Ascending aorta (tissue), 2 donors: ENCODE data around the gene KLHL25. TPM values are rescaled to one million over a fixed set of nuclear protein-coding genes. Genes with fewer than 3 reads are reported as not detected.

Experiments used
- DNase-seq, 2 donors: peaks; one replicate each; pipeline ENCODE4 v3.0.0-alpha.2; 2019; ENCODE audit warnings: low spot score in 2 of 2
- H3K27ac ChIP-seq, 2 donors: fragments of 200-600 bp; sonication (generic); one replicate each; pipeline ENCODE4 v1.5.1; 2016 to 2017; ENCODE audit warnings: mild to moderate bottlenecking in 1 of 2
- H3K27me3 ChIP-seq: fragments of 200-600 bp; sonication (generic); one replicate; pipeline ENCODE4 v1.5.1; 2017
- H3K36me3 ChIP-seq, 2 donors: fragments of 200-600 bp; sonication (generic); one replicate each; pipeline ENCODE4 v1.5.1; 2016
- H3K4me1 ChIP-seq, 2 donors: fragments of 200-600 bp; sonication (generic); one replicate each; pipeline ENCODE4 v1.5.1; 2016 to 2017; ENCODE audit warnings: mild to moderate bottlenecking in 1 of 2
- H3K4me3 ChIP-seq, 2 donors: fragments of 200-600 bp; sonication (generic); one replicate each; pipeline ENCODE4 v1.5.1; 2016 to 2017; ENCODE audit warnings: mild to moderate bottlenecking in 1 of 2
- H3K9me3 ChIP-seq, 2 donors: fragments of 200-600 bp; sonication (generic); one replicate each; pipeline ENCODE4 v1.5.1; 2016
- intact Hi-C: fragments of 100-400 bp; cut with DNase I; formaldehyde crosslinking; loops from one replicate; pipeline ENCODE4 v1.15.1; 2023
- total RNA-seq: library from RNA; depleted of rRNA; stranded (reverse); fragments of >200 nt; gene quantifications from one replicate; pipeline ENCODE4 v1.1.0, GENCODE V29; 2016
- TF ChIP-seq, protein P1 (sequence below), 3 experiments: fragments of 200-600 bp in 2 of 3; fragments of 450-650 bp in 1 of 3; sonication (generic) in 2 of 3; IDR thresholded peaks; one replicate each; pipeline ENCODE4 v1.5.1; 2016 to 2019; ENCODE audit warnings: antibody characterized with exemption in 3 of 3, mild to moderate bottlenecking in 1 of 3, moderate library complexity in 1 of 3

The KLHL25 gene
- total RNA-seq, 1 donor from 2014 or later, result 12.6 TPM

- no peak for DNase-seq
- Histone ChIP-seq H3K27ac (no peak overlapping the region), H3K4me3 (no peak overlapping the region), H3K27me3 (no peaks in the 10 kb centered on the region), H3K4me1 (no peaks in the 10 kb centered on the region), H3K36me3 (no peaks in the 10 kb centered on the region), H3K9me3 (no peaks in the 10 kb centered on the region)
- intact Hi-C loops, result no loop called here
- TF ChIP-seq, protein P1, sequence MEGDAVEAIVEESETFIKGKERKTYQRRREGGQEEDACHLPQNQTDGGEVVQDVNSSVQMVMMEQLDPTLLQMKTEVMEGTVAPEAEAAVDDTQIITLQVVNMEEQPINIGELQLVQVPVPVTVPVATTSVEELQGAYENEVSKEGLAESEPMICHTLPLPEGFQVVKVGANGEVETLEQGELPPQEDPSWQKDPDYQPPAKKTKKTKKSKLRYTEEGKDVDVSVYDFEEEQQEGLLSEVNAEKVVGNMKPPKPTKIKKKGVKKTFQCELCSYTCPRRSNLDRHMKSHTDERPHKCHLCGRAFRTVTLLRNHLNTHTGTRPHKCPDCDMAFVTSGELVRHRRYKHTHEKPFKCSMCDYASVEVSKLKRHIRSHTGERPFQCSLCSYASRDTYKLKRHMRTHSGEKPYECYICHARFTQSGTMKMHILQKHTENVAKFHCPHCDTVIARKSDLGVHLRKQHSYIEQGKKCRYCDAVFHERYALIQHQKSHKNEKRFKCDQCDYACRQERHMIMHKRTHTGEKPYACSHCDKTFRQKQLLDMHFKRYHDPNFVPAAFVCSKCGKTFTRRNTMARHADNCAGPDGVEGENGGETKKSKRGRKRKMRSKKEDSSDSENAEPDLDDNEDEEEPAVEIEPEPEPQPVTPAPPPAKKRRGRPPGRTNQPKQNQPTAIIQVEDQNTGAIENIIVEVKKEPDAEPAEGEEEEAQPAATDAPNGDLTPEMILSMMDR (IDR thresholded peaks at IDR 0.05), result no peak
Measured at GRCh38 chr15:85828874-85829273, 34.1 kb upstream of the KLHL25 start.

DNA sequence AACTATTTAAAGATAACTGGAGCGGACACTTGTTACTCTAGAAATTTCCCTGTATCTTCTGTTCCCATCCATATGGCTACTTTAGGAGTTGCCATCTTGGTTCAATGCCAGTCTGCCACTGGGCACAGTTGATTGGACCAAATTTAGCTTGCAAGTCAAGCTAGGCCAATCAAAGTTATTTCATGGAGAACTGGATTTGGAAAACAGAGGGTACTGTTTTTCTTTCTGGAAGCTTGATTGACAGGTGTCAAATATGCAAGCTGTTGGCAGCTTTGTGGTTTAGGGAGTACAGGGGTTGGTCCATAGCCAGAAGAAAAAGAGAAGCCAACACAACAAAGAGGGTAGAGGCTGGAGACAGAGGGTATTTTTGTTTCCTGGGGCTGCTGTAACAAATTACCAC lies 33.4 kb upstream of the KLHL25 start:
- H3K27ac ChIP-seq, result no peak overlapping the region
- no peak for DNase-seq
- no peaks in the 10 kb centered on the region for H3K4me1 ChIP-seq
- no peak overlapping the region for H3K4me3 ChIP-seq
- H3K9me3 ChIP-seq, result no peaks in the 10 kb centered on the region
- no peaks in the 10 kb centered on the region for H3K36me3 ChIP-seq
- intact Hi-C loops, result no loop called here
- TF ChIP-seq, protein P1 (IDR thresholded peaks at IDR 0.05), result no peak
- no peaks in the 10 kb centered on the region for H3K27me3 ChIP-seq

GRCh38 chr15:85826756-85827515 lies 32.2 kb upstream of the KLHL25 start:
- TF ChIP-seq, protein P1 (IDR thresholded peaks at IDR 0.05), result no peak

DNA sequence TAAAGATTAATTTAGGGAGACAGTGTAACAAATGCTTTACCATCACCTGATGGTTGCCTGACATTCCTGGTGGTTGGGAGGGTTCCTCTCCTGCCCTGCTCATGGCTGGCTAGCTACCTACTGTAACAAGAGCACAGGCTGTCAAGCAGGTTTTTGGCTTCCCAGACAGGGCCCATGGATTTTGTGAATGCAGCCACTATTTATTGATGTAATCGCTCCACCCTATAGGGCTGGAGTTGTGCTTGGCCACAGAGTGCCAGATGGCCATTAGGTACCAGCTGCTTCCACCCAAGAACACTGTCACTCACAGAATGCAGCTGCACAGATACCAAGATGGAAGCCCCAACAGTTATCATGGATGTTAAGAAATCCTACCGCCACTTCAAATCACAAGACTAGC lies 31.0 kb upstream of the KLHL25 start:
- H3K27me3 ChIP-seq, result no peaks in the 10 kb centered on the region
- TF ChIP-seq, protein P1 (IDR thresholded peaks at IDR 0.05), result no peak
- no peak for DNase-seq
- intact Hi-C loops, result no loop called here
- no peaks in the 10 kb centered on the region for H3K36me3 ChIP-seq
- no peak overlapping the region for H3K27ac ChIP-seq
- H3K9me3 ChIP-seq, result no peaks in the 10 kb centered on the region
- no peak overlapping the region for H3K4me3 ChIP-seq
- H3K4me1 ChIP-seq, result no peaks in the 10 kb centered on the region

More at GRCh38 chr15:85826756-85827515, 32.2 kb upstream of the KLHL25 start:
- Histone ChIP-seq H3K9me3 (no peaks in the 10 kb centered on the region), H3K4me3 (no peak overlapping the region), H3K27me3 (no peaks in the 10 kb centered on the region), H3K27ac (no peak overlapping the region), H3K36me3 (no peaks in the 10 kb centered on the region), H3K4me1 (no peaks in the 10 kb centered on the region)
- intact Hi-C loops, result no loop called here
- DNase-seq, result no peak

DNA sequence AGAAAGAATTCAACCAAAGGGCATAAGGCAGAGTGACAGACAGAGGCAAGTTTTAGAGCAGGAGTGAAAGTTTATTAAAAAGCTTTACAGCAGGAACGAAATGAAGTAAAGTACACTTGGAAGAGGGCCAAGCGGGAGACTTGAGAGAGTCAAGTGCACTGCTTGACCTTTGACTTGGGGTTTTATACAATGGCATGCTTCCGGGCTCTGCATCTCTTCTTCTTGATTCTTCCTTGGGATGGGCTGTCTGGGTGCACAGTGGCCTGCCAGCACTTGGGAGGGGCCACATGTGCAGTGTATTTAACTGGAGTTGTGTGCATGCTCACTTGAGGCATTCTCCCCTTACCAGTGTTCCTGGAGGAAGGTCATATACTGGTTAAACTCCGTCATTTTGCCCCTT lies 30.4 kb upstream of the KLHL25 start:
- Histone ChIP-seq H3K4me3 (no peak overlapping the region), H3K9me3 (no peaks in the 10 kb centered on the region), H3K27ac (no peak overlapping the region), H3K36me3 (no peaks in the 10 kb centered on the region), H3K4me1 (no peaks in the 10 kb centered on the region), H3K27me3 (no peaks in the 10 kb centered on the region)
- TF ChIP-seq, protein P1 (IDR thresholded peaks at IDR 0.05), result no peak
- intact Hi-C loops, result no loop called here
- DNase-seq, result no peak
